ENCODE results near the gene PCGF2. TPM values are rescaled to one million over a fixed set of nuclear protein-coding genes. Genes with fewer than 3 reads are reported as not detected.
A peak's percentile ranks its signal among the peaks of the same experiment; 100 is the strongest.

PCGF2 gene
- total RNA-seq, 4 donors from 2014 or later: 5.3 to 15.2 (median 7.0) TPM

- Histone ChIP-seq H3K27me3 (no peaks in the 10 kb centered on the region), H3K4me1 (peaks cover 53% of the 10 kb centered on the region), H3K36me3 (peaks cover 27% of the 10 kb centered on the region), H3K27ac (no peak overlapping the region), H3K9me3 (no peaks in the 10 kb centered on the region), H3K4me3 (no peak overlapping the region)
- no peak for TF ChIP-seq POLR2A (IDR thresholded peaks at IDR 0.05)
- TF ChIP-seq EP300 (IDR thresholded peaks at IDR 0.05): no peak
- no peak for TF ChIP-seq CTCF (IDR thresholded peaks at IDR 0.05)
- TF ChIP-seq POLR2AphosphoS5 (IDR thresholded peaks at IDR 0.05): no peak
- no peak for DNase-seq (ENCODE audit: low spot score in 2 of 2)
- WGBS: 79% methylated on average over 21 of the region's 21 CpGs
Observed at GRCh38 chr17:38707678-38708351, 40.3 kb downstream of the PCGF2 start.

DNA sequence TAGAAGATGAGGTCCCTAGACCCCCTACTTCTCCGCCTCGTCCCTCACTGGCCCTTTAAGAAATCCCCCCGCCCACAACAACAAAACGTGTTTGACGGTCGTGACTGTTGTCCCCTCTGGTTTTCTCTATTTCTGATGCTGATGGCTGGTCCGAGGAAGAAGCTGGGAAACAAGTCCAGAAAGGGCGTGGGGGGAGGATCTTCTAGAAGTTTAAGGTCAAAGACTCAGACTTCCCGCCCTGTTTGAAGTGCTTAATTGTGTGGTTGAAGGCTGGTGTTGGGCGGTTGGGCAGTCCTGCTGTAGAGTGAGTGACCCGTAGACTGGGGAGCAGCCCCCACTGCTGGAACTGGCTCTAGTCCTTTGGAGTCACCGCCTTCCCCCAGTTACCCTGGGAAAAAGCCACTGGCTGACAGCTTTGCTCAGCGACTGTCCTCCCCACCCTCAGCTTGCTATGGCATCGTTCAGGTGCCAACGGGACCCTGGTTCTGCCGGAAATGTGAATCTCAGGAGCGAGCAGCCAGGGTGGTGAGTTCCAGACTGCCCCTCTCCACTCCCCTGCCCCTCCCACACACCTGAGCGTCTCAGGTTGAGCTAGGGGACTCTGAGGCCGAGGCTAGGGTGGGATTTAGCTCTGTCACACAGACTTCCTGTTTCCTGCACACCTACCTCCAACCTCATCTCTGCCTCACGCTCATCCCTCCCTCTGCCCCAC, 41.5 kb downstream of the PCGF2 start:
- Histone ChIP-seq H3K27me3 (no peaks in the 10 kb centered on the region), H3K4me3 (peak overlapping the region; percentile 85), H3K27ac (peak overlapping the region; percentile 90), H3K36me3 (peaks cover 16% of the 10 kb centered on the region), H3K9me3 (no peaks in the 10 kb centered on the region), H3K4me1 (peaks cover 61% of the 10 kb centered on the region)
- WGBS: 7% methylated on average over 17 of the region's 20 CpGs
- TF ChIP-seq POLR2A (IDR thresholded peaks at IDR 0.05): no peak
- TF ChIP-seq CTCF (IDR thresholded peaks at IDR 0.05): no peak
- no peak for TF ChIP-seq EP300 (IDR thresholded peaks at IDR 0.05)
- TF ChIP-seq POLR2AphosphoS5 (IDR thresholded peaks at IDR 0.05): no peak
- DNase-seq (ENCODE audit: low spot score in 2 of 2): no peak

- no peaks in the 10 kb centered on the region for H3K27me3 ChIP-seq
Observed at GRCh38 chr17:38705803-38706504, 42.2 kb downstream of the PCGF2 start.

GRCh38 chr17:38705523-38705802, 42.7 kb downstream of the PCGF2 start:
- Histone ChIP-seq H3K4me3 (peak overlapping the region; percentile 85), H3K27ac (peak overlapping the region; percentile 90), H3K27me3 (no peaks in the 10 kb centered on the region), H3K36me3 (peaks cover 9% of the 10 kb centered on the region), H3K9me3 (no peaks in the 10 kb centered on the region), H3K4me1 (peaks cover 69% of the 10 kb centered on the region)
- 0% methylated on average over 11 of the region's 32 CpGs for WGBS
- TF ChIP-seq POLR2A (IDR thresholded peaks at IDR 0.05): no peak
- no peak for TF ChIP-seq CTCF (IDR thresholded peaks at IDR 0.05)
- TF ChIP-seq EP300 (IDR thresholded peaks at IDR 0.05): no peak
- no peak for TF ChIP-seq POLR2AphosphoS5 (IDR thresholded peaks at IDR 0.05)
- no peak for DNase-seq (ENCODE audit: low spot score in 2 of 2)

More at GRCh38 chr17:38705803-38706504, 42.2 kb downstream of the PCGF2 start:
- H3K9me3 ChIP-seq: no peaks in the 10 kb centered on the region
- H3K4me3 ChIP-seq: peak overlapping the region; percentile 85
- H3K4me1 ChIP-seq: peaks cover 68% of the 10 kb centered on the region
- WGBS: 0% methylated on average over 30 of the region's 38 CpGs
- DNase-seq (ENCODE audit: low spot score in 2 of 2): peak in 1 of 2 donors; percentile 82
- peak overlapping the region; percentile 90 for H3K27ac ChIP-seq
- no peak for TF ChIP-seq POLR2A (IDR thresholded peaks at IDR 0.05)
- no peak for TF ChIP-seq EP300 (IDR thresholded peaks at IDR 0.05)
- TF ChIP-seq POLR2AphosphoS5 (IDR thresholded peaks at IDR 0.05): no peak
- TF ChIP-seq CTCF (IDR thresholded peaks at IDR 0.05): no peak
- H3K36me3 ChIP-seq: peaks cover 10% of the 10 kb centered on the region

Data from suprapubic skin (tissue), 4 donors.